NCI-H2029 treated with DMSO at 0.1 percent for 48 hours (cell line): Measurements from ENCODE around the gene PBX1.
"Not testable (repeated sequence)": the region's sequence is repeated elsewhere in the genome, so short reads cannot be mapped to it uniquely, and the experiment has no call there.

Source experiments
- DNase-seq: peaks from one replicate; lab custom pipeline; 2025; lab: John Stamatoyannopoulos, UW

PBX1 gene

DNA sequence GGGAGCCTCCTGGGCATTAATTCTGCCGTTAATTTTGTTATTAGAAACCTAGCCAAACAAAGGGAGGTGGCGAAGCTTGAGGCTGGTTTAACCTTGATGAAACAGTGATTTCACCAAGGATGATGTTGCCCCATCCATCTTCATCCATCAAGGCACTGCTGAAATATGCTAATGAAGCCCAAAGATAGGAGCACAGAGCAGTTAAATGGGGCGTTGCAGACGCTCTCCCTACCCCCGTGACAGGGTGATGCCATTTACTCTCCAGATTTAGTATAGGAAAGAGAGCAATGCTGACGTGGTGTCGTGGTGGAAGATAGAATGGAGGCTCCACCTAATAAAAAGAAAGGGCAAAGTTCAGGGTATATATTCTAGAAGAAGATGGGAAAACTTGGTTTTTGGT, 84.0 kb downstream of the PBX1 start:
- DNase-seq: no peak

DNA sequence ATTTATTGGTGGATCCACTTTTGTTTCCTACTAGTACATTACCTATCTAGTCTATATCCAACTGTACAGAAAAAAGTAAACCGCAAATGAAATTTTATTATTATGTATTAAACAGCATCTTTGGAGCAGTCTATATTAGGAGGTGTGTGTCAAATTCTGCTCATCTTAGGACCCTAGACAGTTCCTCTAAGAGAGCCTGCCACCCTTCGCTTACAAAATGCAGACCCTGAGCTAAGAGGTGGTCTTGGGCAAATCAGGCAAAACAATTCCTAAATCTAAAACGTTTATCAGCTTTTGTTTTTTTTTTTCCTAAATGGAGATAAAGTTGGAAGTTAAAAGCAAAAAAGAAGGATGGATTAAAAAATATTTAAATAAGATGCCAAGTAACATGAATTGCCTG, 85.3 kb downstream of the PBX1 start:
- DNase-seq: no peak

DNA sequence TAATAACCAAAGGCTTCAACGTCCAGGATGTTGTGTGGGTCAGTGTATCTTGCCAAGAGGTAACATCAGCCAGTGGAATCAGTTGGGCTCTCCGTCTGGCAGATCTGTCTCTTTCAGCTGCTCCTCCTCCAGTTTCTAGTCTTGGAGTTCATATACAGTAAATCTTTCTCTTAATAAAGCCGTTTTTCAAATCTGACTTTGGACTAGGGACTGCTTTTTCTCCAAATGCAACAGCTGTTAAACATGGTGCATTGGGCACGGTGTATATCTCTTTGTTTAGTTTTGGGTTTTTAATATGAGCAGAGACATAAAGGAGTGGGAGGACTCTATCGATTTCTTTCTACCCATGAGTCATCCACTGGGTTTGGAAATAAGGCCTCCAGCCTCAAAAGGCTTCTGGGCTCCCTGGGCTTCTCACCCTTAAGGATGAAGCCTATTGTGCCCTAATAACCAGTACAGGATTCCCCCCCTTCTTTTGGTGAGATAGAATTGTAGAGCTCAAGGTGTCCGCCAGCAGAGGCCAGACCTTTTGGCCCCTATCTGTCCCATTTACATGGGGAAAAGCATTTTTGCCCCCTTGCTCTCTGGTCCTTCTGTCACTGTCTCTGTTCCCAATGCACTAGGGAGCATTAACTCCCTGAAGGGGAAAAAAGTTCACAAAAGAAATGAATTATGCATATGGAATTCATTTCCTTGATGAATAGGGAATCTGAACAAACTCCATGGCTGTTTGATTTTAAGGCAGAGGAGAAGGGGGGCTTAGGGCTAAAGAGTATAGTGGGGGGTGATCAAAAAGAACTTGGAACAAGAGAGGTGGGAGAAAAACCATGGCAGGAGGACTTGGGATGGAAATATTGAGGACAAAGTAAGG, 86.0 kb downstream of the PBX1 start:
- DNase-seq: no peak

DNA sequence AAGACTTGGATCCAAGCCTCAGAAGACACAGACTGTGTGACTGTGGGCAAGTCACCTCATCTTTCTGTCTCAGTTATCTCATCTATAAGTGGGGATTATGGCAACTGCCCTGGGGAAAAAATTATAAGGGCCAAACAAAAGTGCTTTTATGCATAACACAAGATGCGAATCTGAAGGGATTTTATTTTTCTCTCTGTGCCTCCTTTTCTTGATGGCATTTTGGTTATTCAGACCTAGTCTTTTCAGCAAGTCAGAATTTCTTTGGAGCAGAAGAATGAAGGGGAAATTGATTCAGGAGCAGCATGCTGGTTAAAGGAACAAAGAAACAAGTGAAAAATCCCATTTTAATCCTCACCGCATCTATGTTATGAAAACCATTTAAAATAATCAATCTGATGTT, 86.9 kb downstream of the PBX1 start:
- no peak for DNase-seq

DNA sequence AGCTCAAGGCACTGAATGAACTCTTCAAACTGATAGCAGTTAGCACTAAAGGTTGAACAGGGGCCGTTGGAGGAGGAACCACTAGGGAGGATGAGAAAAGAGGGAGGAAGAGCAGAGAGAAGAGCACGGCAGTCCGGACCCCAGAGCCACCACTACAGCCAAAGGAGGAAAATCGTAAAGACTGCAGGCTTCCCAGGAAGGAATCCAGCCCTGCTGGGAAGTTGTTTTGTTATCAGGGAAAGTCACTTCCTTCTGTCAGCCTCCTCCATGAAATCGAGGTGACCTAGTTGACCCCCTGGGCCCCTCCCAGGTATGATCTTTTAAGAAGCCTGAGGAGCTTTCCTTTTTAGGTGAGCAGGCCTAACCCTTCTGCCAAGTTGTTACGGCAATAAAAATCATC, 88.2 kb downstream of the PBX1 start:
- no peak for DNase-seq

- no peak for DNase-seq
Measured at GRCh38 chr1:164648636-164649035, 89.7 kb downstream of the PBX1 start.

DNA sequence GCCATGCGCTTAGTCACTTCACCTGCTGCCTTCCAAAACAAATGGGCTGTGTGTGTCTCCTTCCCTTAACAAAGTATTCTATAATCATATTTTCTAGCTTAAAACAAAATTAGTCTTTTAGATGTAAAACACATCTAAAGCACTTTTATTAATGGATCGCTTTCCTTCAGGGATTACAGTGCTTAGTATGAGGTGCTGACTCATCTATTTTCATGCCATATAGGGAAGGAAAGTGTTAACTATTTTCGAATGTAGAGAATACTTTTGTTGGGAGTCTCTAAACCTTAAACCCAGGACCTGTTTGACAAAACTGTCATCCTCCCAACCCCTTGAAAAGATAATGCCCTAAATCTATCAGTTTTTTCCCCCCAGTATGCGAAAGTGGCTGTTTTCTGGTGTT, 90.2 kb downstream of the PBX1 start:
- no peak for DNase-seq

DNA sequence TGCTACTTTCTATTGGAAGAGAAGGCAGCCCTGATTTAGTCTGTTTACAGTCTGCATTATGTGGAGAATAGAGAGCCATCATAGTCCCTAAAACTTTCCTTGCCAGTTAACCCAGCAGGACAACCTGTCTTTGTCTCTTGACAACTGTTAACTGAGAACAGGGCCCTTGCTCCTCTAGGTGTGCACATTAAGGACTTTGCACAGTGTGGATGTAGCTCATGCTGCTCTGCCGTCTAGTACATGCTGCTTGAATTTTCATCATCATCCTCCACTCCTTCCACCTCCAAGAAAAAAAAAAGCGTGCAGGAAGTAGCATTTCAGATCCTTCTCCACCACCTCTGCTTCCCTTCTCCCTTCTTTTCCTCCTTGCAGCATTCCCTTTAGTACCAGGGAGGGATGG, 91.5 kb downstream of the PBX1 start:
- DNase-seq: no peak

- DNase-seq: no peak
Measured at GRCh38 chr1:164651351-164651951, 92.5 kb downstream of the PBX1 start.

DNA sequence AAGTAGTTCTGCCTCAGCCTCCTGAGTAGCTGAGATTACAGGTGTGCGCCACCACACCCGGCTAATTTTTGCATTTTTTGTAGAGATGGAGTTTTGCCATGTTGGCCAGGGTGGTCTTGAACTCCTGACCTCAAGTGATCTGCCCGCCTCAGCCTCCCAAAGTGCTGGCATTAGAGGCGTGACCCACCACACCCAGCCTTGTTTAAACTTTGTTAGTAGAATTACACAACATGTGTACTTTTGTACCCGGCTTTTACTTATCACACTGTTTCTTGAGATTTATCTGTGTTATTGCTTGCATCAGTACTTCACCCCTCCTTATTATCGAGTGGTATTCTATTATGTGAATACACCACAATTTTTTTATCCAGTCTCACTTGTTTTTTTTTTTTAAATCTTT, 94.0 kb downstream of the PBX1 start:
- not testable (repeated sequence) for DNase-seq

DNA sequence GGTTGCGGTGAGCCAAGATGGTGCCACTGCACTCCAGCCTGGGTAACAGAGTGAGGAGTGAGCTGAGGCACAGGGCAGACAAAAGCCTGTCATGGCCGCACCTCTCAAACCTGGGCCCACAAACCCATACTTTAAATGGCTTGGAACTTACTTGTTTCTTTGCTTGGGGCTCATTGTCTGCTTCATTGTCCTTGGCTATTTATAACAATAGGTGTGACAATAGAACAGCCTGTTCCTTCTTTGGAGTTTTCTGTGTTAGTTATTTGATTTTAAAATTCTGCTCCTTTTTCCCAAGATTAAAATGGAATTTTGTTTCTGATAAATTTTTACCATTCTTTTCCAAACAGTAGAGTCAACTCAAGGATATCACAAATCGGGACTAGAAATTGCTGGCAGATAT, 94.7 kb downstream of the PBX1 start:
- DNase-seq: no peak

DNA sequence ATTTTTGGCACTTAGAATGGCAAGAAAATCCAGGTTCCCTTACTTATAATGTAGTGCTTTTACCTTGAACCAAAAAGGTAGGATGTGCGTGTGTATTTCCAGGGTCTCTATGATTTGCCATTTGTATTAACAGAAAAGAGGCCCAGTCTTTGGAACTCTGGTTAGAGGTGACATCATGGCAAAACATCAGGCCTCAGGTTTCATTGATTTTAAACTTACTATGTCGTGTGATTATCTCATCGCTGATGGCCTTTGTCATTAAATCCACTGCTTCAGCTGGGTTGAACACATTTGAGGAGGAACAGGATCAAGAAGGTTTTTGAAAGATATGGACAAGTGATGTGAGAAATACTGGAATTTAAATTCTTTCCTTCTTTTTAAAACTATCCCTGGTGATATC, 95.2 kb downstream of the PBX1 start:
- DNase-seq: no peak

DNA sequence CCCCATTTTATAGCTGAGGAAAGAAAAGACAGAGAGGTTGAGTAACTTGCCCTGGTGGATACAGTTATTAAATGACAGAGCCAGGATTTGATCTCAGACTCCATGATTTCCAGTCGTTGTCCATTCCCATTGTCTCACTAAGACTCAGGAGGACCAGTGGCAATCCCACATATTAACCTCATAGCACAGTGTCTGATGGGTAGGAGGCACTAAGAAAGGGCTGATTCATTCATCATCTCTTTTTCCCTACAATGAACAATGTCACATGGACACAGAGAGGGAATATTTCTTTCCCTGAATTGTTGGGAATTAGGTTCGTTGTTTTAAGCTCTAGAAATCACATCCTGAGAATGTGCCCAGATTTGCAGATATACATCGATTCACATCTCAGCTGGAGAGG, 99.9 kb downstream of the PBX1 start:
- DNase-seq: no peak

GRCh38 chr1:164659621-164660411, 100.8 kb downstream of the PBX1 start:
- DNase-seq: peak; percentile 61

DNA sequence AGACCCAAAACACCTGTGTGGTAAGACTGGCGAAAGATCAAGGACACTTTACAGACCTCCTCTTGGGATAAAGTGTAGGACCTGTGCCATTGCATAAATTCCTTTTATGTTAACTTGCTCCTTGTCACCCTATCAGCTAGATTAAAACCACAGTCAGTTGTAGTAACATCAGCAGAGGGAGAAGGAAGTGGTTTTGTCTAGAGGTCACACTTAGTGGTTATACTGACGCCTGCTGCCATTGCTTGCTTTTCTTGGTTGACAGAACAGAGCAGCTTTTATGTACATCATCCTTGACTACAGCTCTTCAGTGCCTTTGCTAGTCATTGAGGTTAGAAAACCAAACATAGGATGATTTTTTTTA, 101.4 kb downstream of the PBX1 start:
- DNase-seq: peak; percentile 74

- no peak for DNase-seq
Measured at GRCh38 chr1:164660775-164661174, 101.8 kb downstream of the PBX1 start.

- DNase-seq: no peak
Measured at GRCh38 chr1:164662462-164662861, 103.5 kb downstream of the PBX1 start.

DNA sequence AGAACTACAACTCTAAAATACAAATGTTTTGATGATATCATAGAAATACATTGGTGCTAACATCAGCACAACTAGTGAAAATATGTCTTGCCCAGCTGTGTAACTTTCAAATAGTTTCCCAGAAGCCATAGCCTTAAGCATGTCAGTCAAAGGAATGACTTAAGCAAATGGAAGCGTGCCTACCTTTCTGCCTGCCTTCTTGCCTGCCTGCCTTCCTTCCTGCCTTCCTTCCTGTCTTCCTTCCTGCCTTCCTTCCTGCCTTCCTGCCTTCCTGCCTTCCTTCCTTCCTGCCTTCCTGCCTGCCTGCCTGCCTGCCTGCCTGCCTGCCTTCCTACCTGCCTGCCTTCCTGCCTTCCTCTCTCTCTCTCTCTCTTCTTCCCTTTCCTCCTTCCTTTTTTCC, 104.0 kb downstream of the PBX1 start:
- DNase-seq: no peak

DNA sequence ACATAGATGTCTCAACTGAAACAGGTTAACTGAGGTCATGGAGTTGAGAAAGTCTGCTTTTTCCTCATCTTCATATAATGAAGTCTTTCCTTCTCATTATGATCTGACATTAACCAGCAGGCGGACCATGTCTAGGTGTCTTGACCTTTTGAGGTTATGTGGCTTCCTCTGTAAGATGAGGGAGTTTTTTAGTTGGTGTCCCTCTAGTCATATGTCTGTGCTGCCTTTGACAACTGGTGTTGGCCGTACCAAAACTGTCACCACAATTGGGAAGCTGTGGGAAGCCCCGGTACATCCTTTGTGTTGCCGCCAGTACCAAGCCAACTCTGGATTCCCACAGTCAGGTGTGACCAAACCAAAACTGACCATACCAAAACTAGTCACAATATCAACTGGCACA, 105.1 kb downstream of the PBX1 start:
- DNase-seq: no peak

DNA sequence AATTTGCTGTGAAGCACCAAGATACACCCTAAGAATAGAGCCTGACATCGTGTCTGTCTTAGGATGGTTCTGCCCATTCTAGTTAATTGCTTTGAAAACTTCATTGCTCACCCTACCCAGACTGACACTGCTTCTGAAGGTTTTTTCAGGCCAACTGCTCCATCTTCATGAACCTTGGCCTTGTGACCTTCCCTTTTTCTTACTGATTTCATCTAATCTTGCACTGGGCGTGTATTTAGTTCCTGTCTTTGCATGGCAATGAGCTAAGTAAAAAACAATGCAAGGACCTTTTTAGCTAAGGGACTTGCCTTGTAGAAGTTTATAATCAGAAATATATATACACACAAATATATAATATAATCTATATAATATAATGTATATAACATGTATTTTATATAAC, 108.0 kb downstream of the PBX1 start:
- DNase-seq: no peak

DNA sequence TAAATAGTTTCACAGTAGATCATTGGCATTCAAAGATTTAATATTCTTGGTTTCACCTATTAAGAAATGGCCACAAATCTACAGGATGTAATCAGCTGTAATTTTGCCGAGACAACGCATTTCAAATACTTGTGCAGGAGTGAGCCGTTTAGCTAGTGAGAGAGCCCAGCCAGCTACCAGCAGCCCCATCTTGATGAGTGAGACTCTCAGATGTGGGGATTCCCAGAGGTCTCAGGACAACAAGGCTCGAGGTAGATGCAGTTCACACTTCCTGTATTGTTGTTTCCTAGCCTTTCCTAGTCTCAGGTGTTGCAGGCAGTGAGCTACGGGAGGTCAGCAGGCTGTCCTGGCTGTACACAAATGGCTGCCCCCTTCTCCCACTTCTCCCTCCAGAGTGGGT, 108.6 kb downstream of the PBX1 start:
- DNase-seq: no peak

- DNase-seq: no peak
Measured at GRCh38 chr1:164668491-164669400, 109.8 kb downstream of the PBX1 start.
